HepG2 (cell line): ENCODE data around the gene CMTM1. TPM values are rescaled to one million over a fixed set of nuclear protein-coding genes. Genes with fewer than 3 reads are reported as not detected.

Experiments used
- ATAC-seq: fragments of 200-7000 bp; cut with Tn5 transposase; 3 replicates; pipeline ENCODE4 v1.9.1; 2020; ENCODE audit warnings: mild to moderate bottlenecking, moderate library complexity
- BruUV-seq: library from RNA; stranded (reverse); fragments of 400-500 nt; replicated peaks from 2 replicates; lab custom pipeline; 2021; lab: Mats Ljungman, UMichigan
- CTCF ChIA-PET: fragments of 300-600 bp; formaldehyde crosslinking; extraction: SDS; loops from one replicate; lab custom pipeline; 2021; ENCODE audit warnings: low total read pairs, inconsistent platforms, low intra/inter-chr PET ratio; lab: Yijun Ruan, JAX
- POLR2A ChIA-PET: fragments of 350-600 bp; sonication (Branson Sonifier 250); formaldehyde crosslinking; loops from one replicate; lab custom pipeline; 2020; ENCODE audit warnings: antibody characterized with exemption, inconsistent platforms; lab: Yijun Ruan, JAX
- DNase-seq: peaks from one replicate; pipeline ENCODE4 v3.0.0-alpha.2; 2015; ENCODE audit warnings: low spot score
- FAIRE-seq: peaks from 3 replicates; lab custom pipeline; 2011; peaks lifted over from hg19 to GRCh38; lab: Jason Lieb, UNC
- H2AFZ ChIP-seq: one replicate; pipeline ENCODE4 v1.6.1; 2011; ENCODE audit warnings: low read length, inconsistent platforms
- H3K27ac ChIP-seq: fragments of 300-600 bp; 3 replicates; pipeline ENCODE4 v1.8.0; 2011; ENCODE audit warnings: mixed run types, mild to moderate bottlenecking, mixed read lengths, low read length, inconsistent platforms; ENCODE audit not compliant: insufficient read depth; ENCODE audit errors: extremely low read length
- H3K27me3 ChIP-seq, 2 experiments: fragments of 200-600 bp in 1 of 2; 2 replicates in 1 of 2; 3 replicates in 1 of 2; pipeline versions ENCODE4 v1.6.0 to v1.8.0; 2011; ENCODE audit warnings: low read length in 2 of 2, mild to moderate bottlenecking in 2 of 2, moderate library complexity in 2 of 2, inconsistent platforms in 1 of 2; ENCODE audit not compliant: insufficient read depth in 2 of 2, control insufficient read depth in 1 of 2
- H3K36me3 ChIP-seq, 2 experiments: fragments of 200-600 bp in 1 of 2; replicated peaks in 1 of 2; 2 replicates in 1 of 2; 3 replicates in 1 of 2; pipeline versions ENCODE4 v1.5.1 to v1.8.0; 2011; ENCODE audit warnings: low read length in 2 of 2, inconsistent platforms in 1 of 2; ENCODE audit not compliant: insufficient read depth in 2 of 2, control insufficient read depth in 1 of 2
- H3K4me1 ChIP-seq: 2 replicates; pipeline ENCODE4 v1.5.1; 2012; ENCODE audit warnings: low read length, inconsistent platforms; ENCODE audit not compliant: insufficient read depth
- H3K4me2 ChIP-seq: 2 replicates; pipeline ENCODE4 v1.6.0; 2011; ENCODE audit warnings: low read depth, low read length, inconsistent platforms
- H3K4me3 ChIP-seq, 3 experiments: fragments of 200-600 bp in 1 of 3; sonication (generic), shearing (Covaris generic) in 1 of 3; replicated peaks in 1 of 3; 2 replicates each; pipeline ENCODE4 v1.5.1; 2011 to 2016; ENCODE audit warnings: low read length in 3 of 3, inconsistent platforms in 2 of 3, low read depth in 2 of 3, mild to moderate bottlenecking in 2 of 3, control low read depth in 1 of 3, mixed read lengths in 1 of 3; ENCODE audit not compliant: insufficient read depth in 1 of 3
- H3K79me2 ChIP-seq: one replicate; pipeline ENCODE4 v1.6.1; 2011; ENCODE audit warnings: low read length, inconsistent platforms; ENCODE audit not compliant: insufficient read depth
- H3K9ac ChIP-seq: 2 replicates; pipeline ENCODE4 v1.6.0; 2011; ENCODE audit warnings: mild to moderate bottlenecking, low read depth, low read length, inconsistent platforms; ENCODE audit not compliant: insufficient read depth
- H3K9me3 ChIP-seq: 2 replicates; pipeline ENCODE4 v1.5.1; 2012; ENCODE audit warnings: mild to moderate bottlenecking, low read length
- H4K20me1 ChIP-seq: 2 replicates; pipeline ENCODE4 v1.6.0; 2011; ENCODE audit warnings: inconsistent platforms, mild to moderate bottlenecking, low read length, moderate library complexity; ENCODE audit not compliant: insufficient read depth
- ELF3 ChIP-seq: IDR thresholded peaks from 2 replicates; pipeline ENCODE4 v1.6.1; 2016; ENCODE audit warnings: missing genetic modification reagents, missing compliant biosample characterization
- MAF1 ChIP-seq: sonication (generic); formaldehyde crosslinking; IDR thresholded peaks from 2 replicates; pipeline ENCODE4 v1.5.0; 2020; ENCODE audit warnings: missing genetic modification reagents, borderline replicate concordance
- MTA3 ChIP-seq: sonication (generic); formaldehyde crosslinking; IDR thresholded peaks from 2 replicates; pipeline ENCODE4 v1.4.0; 2020; ENCODE audit warnings: missing genetic modification reagents
- ONECUT2 ChIP-seq: sonication (generic); formaldehyde crosslinking; IDR thresholded peaks from 2 replicates; pipeline ENCODE4 v1.4.0; 2020; ENCODE audit warnings: missing genetic modification reagents
- TSC22D2 ChIP-seq: sonication (generic); formaldehyde crosslinking; IDR thresholded peaks from 2 replicates; pipeline ENCODE4 v1.5.1; 2020; ENCODE audit warnings: missing genetic modification reagents, mild to moderate bottlenecking, borderline replicate concordance
- ZNF17 ChIP-seq: sonication (generic); formaldehyde crosslinking; IDR thresholded peaks from 2 replicates; pipeline ENCODE4 v1.5.0; 2020; ENCODE audit warnings: mild to moderate bottlenecking, missing genetic modification reagents
- ZNF709 ChIP-seq: sonication (generic); formaldehyde crosslinking; IDR thresholded peaks from 2 replicates; pipeline ENCODE4 v1.5.0; 2020; ENCODE audit warnings: mild to moderate bottlenecking, missing genetic modification reagents
- WGBS: methylation state at CpG from one replicate; pipeline ENCODE4 v1.1.6; 2017; ENCODE audit warnings: low lambda C conversion rate; 5-methylcytosine and 5-hydroxymethylcytosine counted together
- in situ Hi-C: cut with HindIII; loops from 2 replicates; pipeline ENCODE4 v1.10.0; 2017; ENCODE audit warnings: low pct_unique_long_range_greater_than_20kb; ENCODE audit not compliant: extremely low pct_ligation_motif_present
- intact Hi-C: fragments of 100-400 bp; cut with micrococcal nuclease; formaldehyde crosslinking; loops from one replicate; pipeline ENCODE4 v1.10.0; 2022; ENCODE audit not compliant: unreplicated experiment
- polyA plus RNA-seq, 8 experiments: library from polyadenylated mRNA; depleted of rRNA in 3 of 8; stranded (reverse) in 7 of 8; unstranded in 1 of 8; fragments of >200 nt; fragmentation: Illumina TruSeq in 4 of 8; extraction: Trizol in 4 of 8; gene quantifications; 2 replicates each; pipeline versions ENCODE4 v1.2.1 to v1.2.3, GENCODE V29; 2011 to 2016; ENCODE audit warnings: low read depth in 4 of 8, missing spikeins in 1 of 8, mixed read lengths in 1 of 8; ENCODE audit not compliant: insufficient read depth in 1 of 8
- total RNA-seq, 5 experiments: library from RNA; depleted of rRNA; stranded (reverse); fragments of >200 nt; fragmentation: Illumina TruSeq; extraction: Trizol; gene quantifications; 2 replicates each; pipeline ENCODE4 v1.2.3, GENCODE V29; 2016; ENCODE audit warnings: low read depth in 1 of 5
- TF ChIP-seq, protein P1 (sequence below), 2 experiments: fragments of 450-650 bp in 1 of 2; sonication (generic) in 1 of 2; formaldehyde crosslinking in 1 of 2; IDR thresholded peaks; 2 replicates each; pipeline versions ENCODE4 v1.6.1 to v1.8.0; 2016 to 2022; ENCODE audit warnings: antibody characterized with exemption in 1 of 2, mild to moderate bottlenecking in 1 of 2, missing genetic modification reagents in 1 of 2
- TF ChIP-seq, protein P2 (sequence below): sonication (generic); formaldehyde crosslinking; IDR thresholded peaks from 2 replicates; pipeline ENCODE4 v1.8.0; 2022; ENCODE audit warnings: missing genetic modification reagents, low read depth, mild to moderate bottlenecking, borderline replicate concordance
- TF ChIP-seq, protein P3 (sequence below): sonication (generic); formaldehyde crosslinking; IDR thresholded peaks from 2 replicates; pipeline ENCODE4 v1.4.0; 2020; ENCODE audit warnings: missing genetic modification reagents

The CMTM1 gene
- total and polyA plus RNA-seq, 2 of the 13 experiments (the other 11 are each of a cell fraction or from before 2014, with no cell fraction given), result 1.7 to 2.9 TPM

DNA sequence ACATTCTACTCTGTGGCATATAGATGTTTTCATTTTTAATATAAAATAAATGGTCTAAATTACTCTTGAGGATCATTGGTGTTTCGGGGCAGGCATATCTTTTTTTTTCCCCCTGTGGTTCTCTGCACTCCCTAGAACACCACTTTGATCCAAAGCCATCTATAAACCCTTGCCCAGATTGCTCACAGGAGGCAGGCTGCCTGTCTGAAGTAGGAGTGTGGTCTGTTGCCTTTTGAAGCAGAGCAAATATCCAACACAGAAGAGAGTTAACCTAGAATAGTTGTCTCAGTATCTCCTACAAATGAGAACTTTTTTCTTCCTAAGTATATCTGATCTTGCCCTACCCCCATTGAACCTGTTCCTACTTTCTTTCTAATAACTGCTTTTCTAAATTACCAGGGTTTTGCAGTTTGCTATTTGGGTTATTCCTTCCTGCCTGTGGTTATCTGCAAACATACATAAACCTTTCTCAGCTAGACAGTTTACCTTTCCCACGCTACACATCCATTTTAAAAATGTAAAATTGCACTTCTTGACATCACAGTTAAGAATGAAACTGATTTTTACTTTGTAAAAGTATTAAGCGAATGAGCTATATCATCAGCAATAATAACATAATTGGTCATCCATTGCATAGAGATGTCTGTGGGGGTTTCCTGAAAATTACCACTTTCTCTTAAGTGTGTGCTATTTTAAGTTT lies 4.7 kb upstream of the CMTM1 start:
- Histone ChIP-seq H3K4me3 (no peak overlapping the region), H3K27me3 (no peaks in the 10 kb centered on the region), H3K4me1 (peaks cover 19% of the 10 kb centered on the region), H3K36me3 (peaks cover 6 to 46% of the 10 kb centered on the region in 2 experiments; a peak in 4 of 5 replicates), H4K20me1 (0 out of 2 replicates have a peak, but pooled peaks cover 2% of the 10 kb centered on the region), H3K27ac (no peak overlapping the region), H3K4me2 (no peak overlapping the region), H3K79me2 (peaks cover 3% of the 10 kb centered on the region), H2AFZ (no peak overlapping the region), H3K9me3 (no peaks in the 10 kb centered on the region), H3K9ac (no peak overlapping the region)
- FAIRE-seq, result no peak
- ATAC-seq, result no peak
- WGBS, result 97% methylated on average over 3 of the region's 3 CpGs
- no peak for DNase-seq
- TF ChIP-seq ZNF17 (no peak), TSC22D2 (CRISPR knock-in tag) (no peak), ELF3 (no peak), MAF1 (CRISPR knock-in tag) (no peak), ZNF709 (CRISPR knock-in tag) (no peak), MTA3 (CRISPR knock-in tag) (no peak), ONECUT2 (CRISPR knock-in tag) (no peak)
- TF ChIP-seq, protein P1, sequence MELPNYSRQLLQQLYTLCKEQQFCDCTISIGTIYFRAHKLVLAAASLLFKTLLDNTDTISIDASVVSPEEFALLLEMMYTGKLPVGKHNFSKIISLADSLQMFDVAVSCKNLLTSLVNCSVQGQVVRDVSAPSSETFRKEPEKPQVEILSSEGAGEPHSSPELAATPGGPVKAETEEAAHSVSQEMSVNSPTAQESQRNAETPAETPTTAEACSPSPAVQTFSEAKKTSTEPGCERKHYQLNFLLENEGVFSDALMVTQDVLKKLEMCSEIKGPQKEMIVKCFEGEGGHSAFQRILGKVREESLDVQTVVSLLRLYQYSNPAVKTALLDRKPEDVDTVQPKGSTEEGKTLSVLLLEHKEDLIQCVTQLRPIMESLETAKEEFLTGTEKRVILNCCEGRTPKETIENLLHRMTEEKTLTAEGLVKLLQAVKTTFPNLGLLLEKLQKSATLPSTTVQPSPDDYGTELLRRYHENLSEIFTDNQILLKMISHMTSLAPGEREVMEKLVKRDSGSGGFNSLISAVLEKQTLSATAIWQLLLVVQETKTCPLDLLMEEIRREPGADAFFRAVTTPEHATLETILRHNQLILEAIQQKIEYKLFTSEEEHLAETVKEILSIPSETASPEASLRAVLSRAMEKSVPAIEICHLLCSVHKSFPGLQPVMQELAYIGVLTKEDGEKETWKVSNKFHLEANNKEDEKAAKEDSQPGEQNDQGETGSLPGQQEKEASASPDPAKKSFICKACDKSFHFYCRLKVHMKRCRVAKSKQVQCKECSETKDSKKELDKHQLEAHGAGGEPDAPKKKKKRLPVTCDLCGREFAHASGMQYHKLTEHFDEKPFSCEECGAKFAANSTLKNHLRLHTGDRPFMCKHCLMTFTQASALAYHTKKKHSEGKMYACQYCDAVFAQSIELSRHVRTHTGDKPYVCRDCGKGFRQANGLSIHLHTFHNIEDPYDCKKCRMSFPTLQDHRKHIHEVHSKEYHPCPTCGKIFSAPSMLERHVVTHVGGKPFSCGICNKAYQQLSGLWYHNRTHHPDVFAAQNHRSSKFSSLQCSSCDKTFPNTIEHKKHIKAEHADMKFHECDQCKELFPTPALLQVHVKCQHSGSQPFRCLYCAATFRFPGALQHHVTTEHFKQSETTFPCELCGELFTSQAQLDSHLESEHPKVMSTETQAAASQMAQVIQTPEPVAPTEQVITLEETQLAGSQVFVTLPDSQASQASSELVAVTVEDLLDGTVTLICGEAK (IDR thresholded peaks at IDR 0.05), result no peak
- TF ChIP-seq, protein P1 (CRISPR knock-in tag; IDR thresholded peaks at IDR 0.05), result no peak
- TF ChIP-seq, protein P2, sequence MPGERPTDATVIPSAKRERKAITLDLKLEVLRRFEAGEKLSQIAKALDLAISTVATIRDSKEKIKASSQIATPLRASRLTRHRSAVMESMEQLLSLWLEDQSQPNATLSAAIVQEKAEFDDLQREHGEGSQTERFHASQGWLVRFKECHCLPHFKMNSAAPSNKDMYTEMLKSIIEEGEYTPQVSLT (CRISPR knock-in tag), result no peak
- TF ChIP-seq, protein P3, sequence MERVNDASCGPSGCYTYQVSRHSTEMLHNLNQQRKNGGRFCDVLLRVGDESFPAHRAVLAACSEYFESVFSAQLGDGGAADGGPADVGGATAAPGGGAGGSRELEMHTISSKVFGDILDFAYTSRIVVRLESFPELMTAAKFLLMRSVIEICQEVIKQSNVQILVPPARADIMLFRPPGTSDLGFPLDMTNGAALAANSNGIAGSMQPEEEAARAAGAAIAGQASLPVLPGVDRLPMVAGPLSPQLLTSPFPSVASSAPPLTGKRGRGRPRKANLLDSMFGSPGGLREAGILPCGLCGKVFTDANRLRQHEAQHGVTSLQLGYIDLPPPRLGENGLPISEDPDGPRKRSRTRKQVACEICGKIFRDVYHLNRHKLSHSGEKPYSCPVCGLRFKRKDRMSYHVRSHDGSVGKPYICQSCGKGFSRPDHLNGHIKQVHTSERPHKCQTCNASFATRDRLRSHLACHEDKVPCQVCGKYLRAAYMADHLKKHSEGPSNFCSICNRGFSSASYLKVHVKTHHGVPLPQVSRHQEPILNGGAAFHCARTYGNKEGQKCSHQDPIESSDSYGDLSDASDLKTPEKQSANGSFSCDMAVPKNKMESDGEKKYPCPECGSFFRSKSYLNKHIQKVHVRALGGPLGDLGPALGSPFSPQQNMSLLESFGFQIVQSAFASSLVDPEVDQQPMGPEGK (CRISPR knock-in tag), result no peak
- BruUV-seq, result no TSS peak
- ChIA-PET POLR2A (interaction anchor here (2.9 kb wide), 1 partner anchor 9 kb away, joined by 18 read pairs; the partner anchor contains the start of gene CKLF), CTCF (no interaction called here)
- intact Hi-C loops (no loop called here), in situ Hi-C loops (no loop called here)
